Choroid plexus epithelial cell (primary cell): ENCODE measurements around the gene MYCT1.

Experiments
- DNase-seq: peaks from one replicate; pipeline ENCODE4 v3.0.0-alpha.2; 2010; ENCODE audit warnings: low read depth
- H3K4me3 ChIP-seq: 2 replicates; pipeline ENCODE4 v1.5.1; 2011; ENCODE audit warnings: low read depth, mild to moderate bottlenecking, control low read depth, low read length, moderate library complexity
- TF ChIP-seq, protein P1 (sequence below): conservative IDR thresholded peaks from 2 replicates; pipeline ENCODE4 v1.5.1; 2011; ENCODE audit warnings: low read depth, mild to moderate bottlenecking, control low read depth, inconsistent platforms, low read length, moderate library complexity

The MYCT1 gene

DNA sequence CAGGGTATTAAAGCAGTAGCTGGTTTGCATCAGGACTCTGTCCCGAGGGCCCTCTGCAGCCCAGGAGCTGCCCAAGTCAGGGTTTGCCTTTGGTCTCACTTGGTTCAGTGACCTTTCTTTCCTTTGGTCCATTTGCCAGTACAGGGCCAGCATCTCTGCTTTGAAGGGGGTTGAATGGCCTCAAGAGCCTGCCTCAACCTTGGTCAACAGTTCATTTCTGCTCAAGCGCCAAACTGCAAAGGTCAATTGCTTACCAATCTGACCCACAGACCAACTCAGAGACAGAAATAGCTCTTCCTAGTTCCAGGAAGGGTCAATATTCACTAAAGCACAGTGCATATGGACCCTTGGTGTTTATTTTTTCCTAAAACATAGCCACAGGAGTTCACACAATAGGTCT lies 72.3 kb downstream of the MYCT1 start:
- no peak overlapping the region for H3K4me3 ChIP-seq
- no peak for DNase-seq
- TF ChIP-seq, protein P1, sequence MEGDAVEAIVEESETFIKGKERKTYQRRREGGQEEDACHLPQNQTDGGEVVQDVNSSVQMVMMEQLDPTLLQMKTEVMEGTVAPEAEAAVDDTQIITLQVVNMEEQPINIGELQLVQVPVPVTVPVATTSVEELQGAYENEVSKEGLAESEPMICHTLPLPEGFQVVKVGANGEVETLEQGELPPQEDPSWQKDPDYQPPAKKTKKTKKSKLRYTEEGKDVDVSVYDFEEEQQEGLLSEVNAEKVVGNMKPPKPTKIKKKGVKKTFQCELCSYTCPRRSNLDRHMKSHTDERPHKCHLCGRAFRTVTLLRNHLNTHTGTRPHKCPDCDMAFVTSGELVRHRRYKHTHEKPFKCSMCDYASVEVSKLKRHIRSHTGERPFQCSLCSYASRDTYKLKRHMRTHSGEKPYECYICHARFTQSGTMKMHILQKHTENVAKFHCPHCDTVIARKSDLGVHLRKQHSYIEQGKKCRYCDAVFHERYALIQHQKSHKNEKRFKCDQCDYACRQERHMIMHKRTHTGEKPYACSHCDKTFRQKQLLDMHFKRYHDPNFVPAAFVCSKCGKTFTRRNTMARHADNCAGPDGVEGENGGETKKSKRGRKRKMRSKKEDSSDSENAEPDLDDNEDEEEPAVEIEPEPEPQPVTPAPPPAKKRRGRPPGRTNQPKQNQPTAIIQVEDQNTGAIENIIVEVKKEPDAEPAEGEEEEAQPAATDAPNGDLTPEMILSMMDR = no peak

DNA sequence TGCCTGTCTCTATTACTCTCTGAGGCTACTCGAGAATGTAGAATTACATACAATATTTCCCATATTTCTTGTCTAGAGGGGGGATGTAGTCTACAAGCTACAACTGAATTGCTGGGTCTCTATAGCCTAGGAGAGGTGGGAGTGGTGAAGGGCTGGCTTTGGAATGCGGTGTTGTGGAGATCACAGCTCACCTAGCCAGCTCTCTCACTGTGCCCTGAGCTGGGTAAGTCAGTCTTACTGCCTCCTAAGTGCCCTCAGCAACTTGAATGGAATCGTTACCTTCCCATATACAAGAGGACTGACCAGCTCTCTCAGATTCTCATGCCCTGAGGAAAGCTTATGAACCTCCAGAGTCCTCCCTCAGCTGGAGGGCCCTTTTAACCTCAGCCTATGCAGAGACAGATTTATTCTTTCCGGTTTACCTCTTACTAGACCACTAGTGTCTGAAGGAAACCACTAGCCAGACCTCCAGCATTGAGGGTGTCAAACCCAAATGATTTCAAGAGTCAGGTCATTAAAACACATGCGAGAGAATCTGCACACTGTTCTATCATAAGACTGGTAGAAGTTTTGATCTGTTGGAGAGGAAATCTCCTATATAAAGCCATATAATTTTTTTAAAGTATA lies 73.5 kb downstream of the MYCT1 start:
- no peak overlapping the region for H3K4me3 ChIP-seq
- no peak for DNase-seq
- TF ChIP-seq, protein P1 = no peak
